Loucy (cell line): Measurements from ENCODE around the gene GPRIN1.
"Not testable (repeated sequence)": the region's sequence is repeated elsewhere in the genome, so short reads cannot be mapped to it uniquely, and the experiment has no call there.

Experiments used
- H2AFZ ChIP-seq: fragments of 200-600 bp; sonication (generic); 2 replicates; pipeline ENCODE4 v1.6.0; 2016; ENCODE audit warnings: antibody characterized with exemption, mild to moderate bottlenecking, low read length, moderate library complexity
- H3F3A ChIP-seq: fragments of 200-600 bp; 2 replicates; pipeline ENCODE4 v1.6.0; 2016; ENCODE audit warnings: antibody characterized with exemption, low read depth, mild to moderate bottlenecking
- H3K27me3 ChIP-seq: fragments of 200-600 bp; sonication (generic); 2 replicates; pipeline ENCODE4 v1.6.1; 2014; ENCODE audit warnings: low read length, mild to moderate bottlenecking; ENCODE audit not compliant: insufficient read depth, poor library complexity, severe bottlenecking
- H3K36me3 ChIP-seq: fragments of 200-600 bp; sonication (generic); 2 replicates; pipeline ENCODE4 v1.6.1; 2016; ENCODE audit warnings: low read length; ENCODE audit not compliant: insufficient read depth
- H3K4me1 ChIP-seq: fragments of 200-600 bp; sonication (generic); 2 replicates; pipeline ENCODE4 v1.5.1; 2014; ENCODE audit warnings: low read length, mild to moderate bottlenecking; ENCODE audit not compliant: insufficient read depth, poor library complexity, severe bottlenecking
- H3K4me2 ChIP-seq: fragments of 200-600 bp; sonication (generic); 2 replicates; pipeline ENCODE4 v1.6.0; 2014; ENCODE audit warnings: antibody characterized with exemption, low read length, low read depth, mild to moderate bottlenecking; ENCODE audit not compliant: poor library complexity, severe bottlenecking
- H3K4me3 ChIP-seq: fragments of 200-600 bp; sonication (generic); 2 replicates; pipeline ENCODE4 v1.5.1; 2014; ENCODE audit warnings: low read length, mild to moderate bottlenecking, mixed read lengths; ENCODE audit not compliant: poor library complexity, severe bottlenecking
- H3K79me2 ChIP-seq: fragments of 200-600 bp; sonication (generic); 2 replicates; pipeline ENCODE4 v1.6.1; 2014; ENCODE audit warnings: low read length; ENCODE audit not compliant: insufficient read depth
- H3K9ac ChIP-seq: fragments of 200-600 bp; sonication (generic); 2 replicates; pipeline ENCODE4 v1.6.0; 2014; ENCODE audit warnings: mild to moderate bottlenecking, low read depth, low read length, moderate library complexity; ENCODE audit not compliant: poor library complexity, severe bottlenecking
- H3K9me2 ChIP-seq: fragments of 200-600 bp; sonication (generic); replicated peaks from 2 replicates; pipeline ENCODE4 v1.6.1; 2016; ENCODE audit warnings: low read depth, low read length, mixed read lengths
- H3K9me3 ChIP-seq: fragments of 200-600 bp; sonication (generic); 2 replicates; pipeline ENCODE4 v1.6.1; 2014; ENCODE audit warnings: mild to moderate bottlenecking, antibody characterized with exemption, low read length, low read depth; ENCODE audit not compliant: insufficient read depth
- H4K20me1 ChIP-seq: fragments of 200-600 bp; sonication (generic); 2 replicates; pipeline ENCODE4 v1.6.0; 2014; ENCODE audit warnings: antibody characterized with exemption, low read length, mild to moderate bottlenecking; ENCODE audit not compliant: insufficient read depth, poor library complexity, severe bottlenecking
- CTCF ChIP-seq: fragments of 200-600 bp; sonication (generic); conservative IDR thresholded peaks from 2 replicates; pipeline ENCODE4 v1.5.1; 2014; ENCODE audit warnings: mild to moderate bottlenecking, antibody characterized with exemption, low read length
- EZH2phosphoT487 ChIP-seq: fragments of 200-600 bp; IDR thresholded peaks from 2 replicates; pipeline ENCODE4 v1.6.1; 2018; ENCODE audit warnings: antibody characterized with exemption, mild to moderate bottlenecking, moderate library complexity, borderline replicate concordance

GPRIN1 gene

GRCh38 chr5:176557846-176558245, 52.1 kb downstream of the GPRIN1 start:
- Histone ChIP-seq H3K9ac (no peak overlapping the region), H3K9me3 (no peaks in the 10 kb centered on the region), H3K27me3 (no peaks in the 10 kb centered on the region), H3K79me2 (no peaks in the 10 kb centered on the region), H3F3A (no peaks in the 10 kb centered on the region), H3K9me2 (no peaks in the 10 kb centered on the region), H3K36me3 (no peaks in the 10 kb centered on the region), H4K20me1 (no peaks in the 10 kb centered on the region), H3K4me3 (no peak overlapping the region), H2AFZ (no peak overlapping the region), H3K4me2 (no peak overlapping the region), H3K4me1 (no peaks in the 10 kb centered on the region)
- TF ChIP-seq CTCF = no peak

GRCh38 chr5:176553260-176554085, 56.5 kb downstream of the GPRIN1 start:
- no peaks in the 10 kb centered on the region for H3K4me1 ChIP-seq
- H3F3A ChIP-seq = no peaks in the 10 kb centered on the region
- H3K79me2 ChIP-seq = no peaks in the 10 kb centered on the region
- H4K20me1 ChIP-seq = no peaks in the 10 kb centered on the region
- no peak overlapping the region for H3K9ac ChIP-seq
- no peak overlapping the region for H2AFZ ChIP-seq
- H3K9me3 ChIP-seq = no peaks in the 10 kb centered on the region
- H3K4me2 ChIP-seq = no peak overlapping the region
- H3K36me3 ChIP-seq = no peaks in the 10 kb centered on the region
- H3K4me3 ChIP-seq = no peak overlapping the region
- TF ChIP-seq EZH2phosphoT487 (no peak), CTCF (no peak)
- H3K27me3 ChIP-seq = no peaks in the 10 kb centered on the region
- H3K9me2 ChIP-seq = no peaks in the 10 kb centered on the region

GRCh38 chr5:176552332-176552869, 57.6 kb downstream of the GPRIN1 start:
- Histone ChIP-seq H4K20me1 (no peaks in the 10 kb centered on the region), H3K79me2 (no peaks in the 10 kb centered on the region), H3K4me2 (no peak overlapping the region), H2AFZ (no peak overlapping the region), H3F3A (no peaks in the 10 kb centered on the region), H3K9ac (no peak overlapping the region), H3K36me3 (no peaks in the 10 kb centered on the region), H3K4me3 (no peak overlapping the region), H3K9me2 (no peaks in the 10 kb centered on the region), H3K4me1 (no peaks in the 10 kb centered on the region), H3K27me3 (no peaks in the 10 kb centered on the region), H3K9me3 (no peaks in the 10 kb centered on the region)
- TF ChIP-seq CTCF (no peak), EZH2phosphoT487 (no peak)

GRCh38 chr5:176550937-176551336, 59.0 kb downstream of the GPRIN1 start:
- not testable (repeated sequence) for H3K4me2 ChIP-seq, H3K36me3 ChIP-seq

More at GRCh38 chr5:176550937-176551336, 59.0 kb downstream of the GPRIN1 start:
- H3K9me3 ChIP-seq, H3F3A ChIP-seq, H3K27me3 ChIP-seq, H2AFZ ChIP-seq, H3K4me1 ChIP-seq, H3K4me3 ChIP-seq, H4K20me1 ChIP-seq, H3K9me2 ChIP-seq, H3K79me2 ChIP-seq, H3K9ac ChIP-seq: not testable (repeated sequence)
